Right hindlimb (tissue), 1 donor: ENCODE data around the gene RABGAP1L.

Experiments
- DNase-seq: peaks from one replicate; pipeline ENCODE4 v3.0.0-alpha.2; 2018

RABGAP1L gene

GRCh38 chr1:174954073-174954460 is 794.7 kb downstream of the RABGAP1L start:
- DNase-seq = no peak

GRCh38 chr1:174954671-174955669 is 795.6 kb downstream of the RABGAP1L start:
- DNase-seq = peak; percentile 27

- DNase-seq = no peak
Measured at GRCh38 chr1:174956086-174956485, 796.8 kb downstream of the RABGAP1L start.

- DNase-seq = no peak
Measured at GRCh38 chr1:174956976-174957375, 797.7 kb downstream of the RABGAP1L start.

- DNase-seq = no peak
Measured at GRCh38 chr1:174957829-174958228, 798.5 kb downstream of the RABGAP1L start.

DNA sequence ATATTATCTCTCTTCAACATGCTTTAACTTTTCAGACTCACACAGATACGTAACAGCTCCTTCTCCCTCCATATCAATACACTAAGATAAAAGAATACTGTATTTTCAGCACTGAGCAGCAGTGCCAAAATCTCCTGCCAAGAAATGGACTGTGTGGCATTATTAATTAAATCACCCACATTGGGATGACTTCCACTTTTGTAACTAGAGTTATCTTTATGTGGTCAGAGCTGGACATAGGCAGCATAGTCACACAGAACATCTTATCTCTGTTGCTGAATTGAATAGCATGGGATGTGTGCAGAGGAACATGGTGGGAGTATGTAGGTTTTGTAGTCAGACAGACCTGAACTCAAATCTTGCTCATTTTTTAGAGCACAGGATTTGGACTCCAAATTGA is 799.1 kb downstream of the RABGAP1L start:
- DNase-seq = no peak

GRCh38 chr1:174960362-174960761 is 801.0 kb downstream of the RABGAP1L start:
- no peak for DNase-seq

GRCh38 chr1:174963529-174964125 is 804.3 kb downstream of the RABGAP1L start:
- no peak for DNase-seq

DNA sequence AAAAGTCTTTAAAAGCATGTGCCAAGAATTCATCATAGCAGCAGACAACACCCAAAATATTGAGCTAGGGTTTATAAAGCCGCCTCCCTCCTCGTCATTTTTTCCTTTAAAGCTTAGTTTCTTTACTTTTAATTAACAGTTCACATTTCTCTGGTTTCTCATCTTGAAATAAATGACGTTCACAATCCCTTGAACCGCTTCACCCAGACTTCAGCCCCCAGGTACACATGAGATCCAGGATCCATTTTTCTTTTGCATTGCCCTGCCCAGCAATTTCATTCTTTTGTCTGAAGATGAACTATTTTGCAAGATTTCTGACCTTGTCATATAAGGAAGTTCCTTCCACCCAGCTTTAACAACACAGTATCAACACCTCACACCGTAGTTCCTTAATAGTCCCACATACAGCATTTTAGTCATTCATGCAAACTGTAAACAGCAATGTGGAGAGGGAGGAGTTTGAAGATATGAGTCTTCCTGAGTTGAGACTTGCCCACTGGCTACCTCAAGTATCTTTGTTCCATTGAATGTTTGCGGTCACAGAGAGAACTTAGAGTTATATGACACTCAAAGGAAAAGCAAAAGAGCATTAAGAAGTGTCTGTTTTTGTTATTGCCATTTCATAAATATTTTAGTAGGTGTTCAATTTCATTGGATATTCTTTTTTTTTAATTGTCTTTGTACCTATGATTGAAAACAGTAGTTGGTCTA is 805.1 kb downstream of the RABGAP1L start:
- DNase-seq = no peak

DNA sequence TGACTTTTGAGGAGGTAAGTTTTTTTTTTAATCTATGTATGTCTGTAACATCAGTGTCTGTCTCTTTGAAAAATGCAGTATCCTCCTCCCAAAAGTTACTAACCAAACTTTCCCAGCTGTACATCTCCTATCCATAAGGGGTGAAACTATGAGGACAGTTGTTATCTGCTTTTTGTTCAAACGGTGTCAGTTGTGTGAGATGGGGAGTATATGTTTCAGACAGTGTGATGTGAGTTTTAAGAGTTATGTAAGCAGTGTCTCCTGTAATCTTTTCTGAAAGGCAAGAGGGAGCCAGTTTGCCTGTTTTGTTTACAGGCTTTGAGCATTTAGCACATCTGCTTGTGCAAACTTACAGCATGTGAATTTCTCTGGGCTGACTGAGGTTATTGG is 805.6 kb downstream of the RABGAP1L start:
- no peak for DNase-seq

GRCh38 chr1:174965362-174966007 is 806.2 kb downstream of the RABGAP1L start:
- no peak for DNase-seq

DNA sequence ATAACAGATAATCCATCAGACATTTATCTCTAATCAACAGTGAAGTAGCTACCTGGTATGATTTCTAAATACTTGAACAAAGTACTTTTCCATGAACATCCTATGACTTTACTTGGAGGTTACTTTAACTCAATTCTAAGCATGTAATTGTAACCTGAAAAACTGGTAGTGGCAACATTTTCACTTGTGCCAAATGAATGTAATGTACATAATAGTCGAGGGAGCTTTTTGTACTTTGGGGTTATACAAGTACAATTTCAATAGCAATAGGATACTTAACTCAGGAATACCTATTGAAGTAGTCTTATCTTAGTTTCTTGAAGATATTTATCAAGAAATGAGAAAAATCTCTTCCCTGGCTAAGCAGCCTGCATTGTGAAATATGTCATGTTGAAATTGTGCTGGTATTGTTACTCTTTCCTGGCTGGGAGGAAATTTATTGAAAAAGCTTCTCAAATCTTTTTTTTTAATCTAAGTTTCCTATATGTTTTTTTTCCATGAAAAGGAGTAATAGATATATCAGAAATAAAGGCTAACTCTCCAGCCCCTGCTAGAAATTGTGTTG is 806.8 kb downstream of the RABGAP1L start:
- no peak for DNase-seq

DNA sequence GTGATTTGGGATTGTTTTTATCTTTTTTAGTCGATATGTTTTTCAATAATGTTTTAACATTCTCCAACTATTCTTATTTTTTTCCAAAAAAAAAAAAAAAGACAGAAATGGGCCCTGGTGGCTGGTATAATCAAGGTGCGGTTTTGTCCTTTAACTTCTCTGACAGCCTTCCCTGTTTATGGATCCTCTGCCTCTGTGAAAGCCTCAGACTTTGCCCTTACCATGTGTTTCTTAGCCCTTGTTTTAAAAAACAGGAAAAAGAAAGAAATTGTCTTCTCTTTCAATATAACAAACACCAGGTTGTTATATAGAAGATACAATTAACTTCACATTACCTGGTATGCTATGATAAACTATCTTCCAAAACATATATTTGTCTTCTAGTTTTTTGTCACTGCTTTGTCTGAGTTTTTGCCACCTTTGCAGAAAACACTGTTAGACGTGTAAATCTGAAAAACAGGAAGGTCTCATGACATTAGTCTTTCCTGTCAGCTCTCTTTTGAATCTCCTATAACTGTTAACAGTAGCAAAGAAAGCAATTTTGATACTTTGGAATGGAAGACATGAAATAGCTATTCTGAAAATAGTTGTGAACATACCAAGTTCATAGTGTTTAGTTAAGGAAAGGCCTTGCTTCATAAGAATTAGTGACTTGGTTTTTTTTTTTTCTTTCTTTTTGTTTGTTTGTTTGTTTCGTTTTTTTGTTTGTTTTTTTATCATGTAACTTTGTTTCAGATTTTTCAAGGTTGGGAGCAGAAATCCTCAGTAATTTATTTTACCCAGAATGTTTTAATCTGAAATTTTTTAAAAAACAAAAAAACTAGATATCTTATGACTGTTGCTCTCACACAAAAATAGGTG is 808.8 kb downstream of the RABGAP1L start:
- DNase-seq = no peak

- no peak for DNase-seq
Measured at GRCh38 chr1:174968750-174969244, 809.5 kb downstream of the RABGAP1L start.

- no peak for DNase-seq
Measured at GRCh38 chr1:174969977-174970376, 810.7 kb downstream of the RABGAP1L start.

DNA sequence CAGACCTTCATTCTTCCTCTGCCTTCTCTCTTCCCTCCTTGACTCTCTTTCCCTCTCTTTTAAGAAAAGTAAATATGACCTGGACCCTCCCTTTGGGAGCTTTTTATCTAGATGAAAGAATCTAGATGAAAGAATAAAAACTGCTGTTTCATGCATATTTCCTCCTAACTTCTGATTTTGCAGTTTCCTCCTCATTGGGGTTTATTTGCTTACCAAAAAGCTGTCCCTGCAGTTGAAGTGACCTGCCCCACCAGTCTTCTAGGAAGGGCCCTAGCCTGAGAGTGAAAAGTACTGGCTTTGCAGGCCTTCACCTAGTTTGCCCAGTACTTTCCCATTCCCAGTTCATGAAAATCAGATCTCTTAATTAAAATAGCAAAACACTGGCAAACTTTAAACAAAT is 812.1 kb downstream of the RABGAP1L start:
- no peak for DNase-seq

- no peak for DNase-seq
Measured at GRCh38 chr1:174971902-174972301, 812.6 kb downstream of the RABGAP1L start.

- no peak for DNase-seq
Measured at GRCh38 chr1:174974711-174975119, 815.4 kb downstream of the RABGAP1L start.

GRCh38 chr1:174975764-174976163 is 816.4 kb downstream of the RABGAP1L start:
- no peak for DNase-seq

DNA sequence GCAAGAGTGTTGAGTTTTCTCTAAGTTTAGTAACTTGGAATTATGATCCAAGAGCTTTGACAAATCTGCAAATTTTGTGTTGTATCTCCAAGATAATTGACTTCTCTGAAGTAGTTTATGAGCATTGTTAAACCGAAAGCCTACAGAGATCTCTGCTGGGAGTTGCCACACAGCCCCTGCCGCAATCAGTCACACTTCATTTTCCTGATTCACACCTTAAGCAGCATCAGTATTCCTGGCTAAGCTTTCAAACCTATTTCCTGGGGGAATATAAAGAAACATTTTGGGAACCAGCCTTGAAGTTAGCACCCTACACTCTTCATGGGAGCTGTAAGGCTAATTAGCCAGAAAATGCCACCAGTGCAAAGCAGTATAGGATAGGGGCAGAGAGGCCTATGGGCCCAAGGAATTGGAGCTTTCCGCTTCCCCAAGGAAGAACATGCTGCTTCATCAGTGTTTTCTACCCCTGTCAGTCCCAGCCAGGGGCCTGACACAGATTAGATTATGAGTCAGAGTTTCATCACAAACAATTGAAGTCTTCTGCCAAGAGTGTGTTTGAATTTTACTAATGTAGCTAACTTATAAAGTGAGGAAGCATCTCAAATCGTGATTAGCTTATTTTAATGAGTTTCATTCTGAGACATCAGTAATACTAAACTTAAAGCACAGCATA is 817.3 kb downstream of the RABGAP1L start:
- DNase-seq = no peak
